ENCODE measurements around the gene TATDN2. TPM values are rescaled to one million over a fixed set of nuclear protein-coding genes. Genes with fewer than 3 reads are reported as not detected.
"Not testable (repeated sequence)": the region's sequence is repeated elsewhere in the genome, so short reads cannot be mapped to it uniquely, and the experiment has no call there.

TATDN2 gene
- total and polyA plus RNA-seq, 2 experiments from 2014 or later = 9.3 to 22.6 TPM

DNA sequence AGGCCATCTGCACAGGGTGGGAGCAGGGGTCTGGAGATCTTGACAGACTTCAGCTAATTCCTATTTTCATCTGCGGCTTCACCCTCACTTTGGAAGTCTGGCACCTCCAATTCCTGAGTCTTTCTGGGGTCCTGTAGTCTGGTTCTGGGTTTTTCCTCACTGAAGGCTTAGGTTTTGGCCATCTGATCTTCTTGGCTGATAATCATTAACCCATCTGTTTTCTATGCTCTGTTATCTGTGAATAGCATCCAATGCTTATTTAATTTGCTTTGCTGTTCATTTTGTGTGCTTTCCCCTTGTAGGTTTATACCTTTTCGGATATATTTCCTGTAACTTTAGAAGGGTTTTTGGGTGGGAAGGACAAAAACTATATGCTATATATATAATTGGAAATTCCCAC, 17.6 kb downstream of the TATDN2 start:
- TF ChIP-seq EZH2 (IDR thresholded peaks at IDR 0.05; ENCODE audit: borderline replicate concordance) = no peak
- TF ChIP-seq, protein P1, sequence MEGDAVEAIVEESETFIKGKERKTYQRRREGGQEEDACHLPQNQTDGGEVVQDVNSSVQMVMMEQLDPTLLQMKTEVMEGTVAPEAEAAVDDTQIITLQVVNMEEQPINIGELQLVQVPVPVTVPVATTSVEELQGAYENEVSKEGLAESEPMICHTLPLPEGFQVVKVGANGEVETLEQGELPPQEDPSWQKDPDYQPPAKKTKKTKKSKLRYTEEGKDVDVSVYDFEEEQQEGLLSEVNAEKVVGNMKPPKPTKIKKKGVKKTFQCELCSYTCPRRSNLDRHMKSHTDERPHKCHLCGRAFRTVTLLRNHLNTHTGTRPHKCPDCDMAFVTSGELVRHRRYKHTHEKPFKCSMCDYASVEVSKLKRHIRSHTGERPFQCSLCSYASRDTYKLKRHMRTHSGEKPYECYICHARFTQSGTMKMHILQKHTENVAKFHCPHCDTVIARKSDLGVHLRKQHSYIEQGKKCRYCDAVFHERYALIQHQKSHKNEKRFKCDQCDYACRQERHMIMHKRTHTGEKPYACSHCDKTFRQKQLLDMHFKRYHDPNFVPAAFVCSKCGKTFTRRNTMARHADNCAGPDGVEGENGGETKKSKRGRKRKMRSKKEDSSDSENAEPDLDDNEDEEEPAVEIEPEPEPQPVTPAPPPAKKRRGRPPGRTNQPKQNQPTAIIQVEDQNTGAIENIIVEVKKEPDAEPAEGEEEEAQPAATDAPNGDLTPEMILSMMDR (IDR thresholded peaks at IDR 0.05; ENCODE audit: poor library complexity) = no peak
- TF ChIP-seq EZH2phosphoT487 (IDR thresholded peaks at IDR 0.05; ENCODE audit: low read depth, severe bottlenecking, unreplicated experiment) = no peak
- Histone ChIP-seq H3K27ac (no peak overlapping the region), H3K4me2 (no peak overlapping the region), H3K27me3 (no peaks in the 10 kb centered on the region), H2AFZ (no peak overlapping the region), H3K36me3 (replicated peaks; ENCODE audit: insufficient read depth, low read depth) (peaks cover under 1% of the 10 kb centered on the region), H4K20me1 (ENCODE audit: insufficient read depth, poor library complexity, severe bottlenecking) (peaks cover 26% of the 10 kb centered on the region), H3K4me1 (ENCODE audit: insufficient read depth) (peaks cover 5% of the 10 kb centered on the region), H3K4me3 (no peak overlapping the region), H3K79me2 (peaks cover 80% of the 10 kb centered on the region), H3K9me2 (replicated peaks; ENCODE audit: insufficient read depth) (no peaks in the 10 kb centered on the region), H3K9me3 (ENCODE audit: low read depth) (no peaks in the 10 kb centered on the region)
- WGBS (ENCODE audit: low lambda C conversion rate, missing lambda C conversion rate) = 94% methylated on average over 2 of the region's 2 CpGs
- DNase-seq (ENCODE audit: low spot score) = no peak

DNA sequence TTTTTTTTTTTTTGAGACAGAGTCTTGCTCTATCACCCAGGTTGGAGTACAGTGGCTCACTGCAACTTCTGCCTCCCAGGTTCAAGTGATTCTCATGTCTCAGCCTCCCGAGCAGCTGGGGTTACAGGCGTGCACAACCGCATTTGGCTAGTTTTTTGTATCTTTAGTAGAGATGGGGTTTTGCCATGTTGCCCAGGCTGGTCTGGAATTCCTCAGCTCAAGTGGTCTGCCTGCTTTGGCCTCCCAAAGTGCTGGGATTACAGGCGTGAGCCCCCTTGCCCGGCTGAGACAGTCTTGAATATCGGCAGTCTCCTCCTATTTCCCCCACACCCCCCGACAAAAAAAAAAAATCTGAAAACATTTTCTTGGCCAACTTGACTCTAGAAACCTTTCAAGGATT, 18.7 kb downstream of the TATDN2 start:
- not testable (repeated sequence) for H3K4me2 ChIP-seq; H3K4me1 ChIP-seq (ENCODE audit: insufficient read depth); H2AFZ ChIP-seq; DNase-seq (ENCODE audit: low spot score); H3K36me3 ChIP-seq (replicated peaks; ENCODE audit: insufficient read depth, low read depth); H3K9me2 ChIP-seq (replicated peaks; ENCODE audit: insufficient read depth); H3K27ac ChIP-seq; H3K9me3 ChIP-seq (ENCODE audit: low read depth); H3K4me3 ChIP-seq; H3K27me3 ChIP-seq
- H3K79me2 ChIP-seq = peaks cover 83% of the 10 kb centered on the region
- WGBS (ENCODE audit: low lambda C conversion rate, missing lambda C conversion rate) = 86% methylated on average over 5 of the region's 7 CpGs
- peaks cover 22% of the 10 kb centered on the region for H4K20me1 ChIP-seq (ENCODE audit: insufficient read depth, poor library complexity, severe bottlenecking)

DNA sequence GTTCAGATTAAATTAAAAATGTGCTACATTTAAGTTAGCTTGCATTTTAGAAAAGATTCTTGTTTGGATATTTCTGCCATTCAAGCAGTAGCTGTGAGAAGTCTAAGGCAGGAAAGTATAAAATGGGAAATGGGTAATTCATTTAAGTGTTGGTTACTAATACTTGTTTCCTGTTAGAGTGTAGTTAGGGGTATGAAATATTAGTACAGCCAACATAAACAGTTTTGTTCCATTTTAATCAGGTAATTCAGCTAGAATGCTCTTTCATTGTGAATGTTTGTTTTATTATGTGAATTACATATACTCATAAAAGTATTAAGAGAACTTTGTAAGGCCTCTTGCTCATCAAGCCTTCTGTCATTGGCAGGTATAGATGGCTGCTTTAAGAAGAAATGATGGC, 19.9 kb downstream of the TATDN2 start:
- no peaks in the 10 kb centered on the region for H3K36me3 ChIP-seq (replicated peaks; ENCODE audit: insufficient read depth, low read depth)

DNA sequence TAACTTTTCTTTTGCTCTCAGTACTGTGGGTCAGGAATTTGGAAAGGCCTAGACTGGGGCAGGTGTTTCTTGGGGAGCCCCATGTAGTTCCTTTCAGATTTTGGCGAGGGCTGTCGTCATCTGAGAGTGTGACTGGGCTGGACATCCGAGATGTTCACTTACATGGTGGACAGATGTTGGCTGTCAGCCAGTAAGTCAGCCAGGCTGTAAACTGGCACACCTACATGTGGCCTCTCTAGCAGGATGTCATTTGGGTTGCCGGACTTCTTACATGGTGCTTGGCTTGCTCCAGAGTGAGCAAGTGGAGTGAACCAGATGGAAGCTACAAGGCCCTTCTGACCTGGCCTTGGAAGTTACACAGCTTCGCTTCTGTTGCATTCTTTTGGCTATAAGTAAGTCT, 20.7 kb downstream of the TATDN2 start:
- no peak for TF ChIP-seq EZH2 (IDR thresholded peaks at IDR 0.05; ENCODE audit: borderline replicate concordance)
- TF ChIP-seq, protein P1 (IDR thresholded peaks at IDR 0.05; ENCODE audit: poor library complexity) = no peak
- TF ChIP-seq EZH2phosphoT487 (IDR thresholded peaks at IDR 0.05; ENCODE audit: low read depth, severe bottlenecking, unreplicated experiment) = no peak
- no peak for DNase-seq (ENCODE audit: low spot score)
- H3K79me2 ChIP-seq = peaks cover 90% of the 10 kb centered on the region
- no peak overlapping the region for H2AFZ ChIP-seq
- peaks cover 32% of the 10 kb centered on the region for H4K20me1 ChIP-seq (ENCODE audit: insufficient read depth, poor library complexity, severe bottlenecking)
- no peaks in the 10 kb centered on the region for H3K36me3 ChIP-seq (replicated peaks; ENCODE audit: insufficient read depth, low read depth)
- no peak overlapping the region for H3K4me2 ChIP-seq
- WGBS (ENCODE audit: low lambda C conversion rate, missing lambda C conversion rate) = 94% methylated on average over 5 of the region's 5 CpGs
- no peaks in the 10 kb centered on the region for H3K9me2 ChIP-seq (replicated peaks; ENCODE audit: insufficient read depth)
- no peaks in the 10 kb centered on the region for H3K27me3 ChIP-seq
- H3K4me1 ChIP-seq (ENCODE audit: insufficient read depth) = no peaks in the 10 kb centered on the region
- no peak overlapping the region for H3K27ac ChIP-seq
- H3K4me3 ChIP-seq = no peak overlapping the region
- no peaks in the 10 kb centered on the region for H3K9me3 ChIP-seq (ENCODE audit: low read depth)

More for the DNA sequence above, 19.9 kb downstream of the TATDN2 start:
- TF ChIP-seq EZH2phosphoT487 (IDR thresholded peaks at IDR 0.05; ENCODE audit: low read depth, severe bottlenecking, unreplicated experiment) = no peak
- TF ChIP-seq, protein P1 (IDR thresholded peaks at IDR 0.05; ENCODE audit: poor library complexity) = no peak
- no peak for TF ChIP-seq EZH2 (IDR thresholded peaks at IDR 0.05; ENCODE audit: borderline replicate concordance)
- Histone ChIP-seq H2AFZ (no peak overlapping the region), H3K4me1 (ENCODE audit: insufficient read depth) (peaks cover 4% of the 10 kb centered on the region), H3K9me2 (replicated peaks; ENCODE audit: insufficient read depth) (no peaks in the 10 kb centered on the region), H3K4me3 (no peak overlapping the region), H3K79me2 (peaks cover 84% of the 10 kb centered on the region), H3K27me3 (no peaks in the 10 kb centered on the region), H3K4me2 (no peak overlapping the region), H3K27ac (no peak overlapping the region), H3K9me3 (ENCODE audit: low read depth) (no peaks in the 10 kb centered on the region), H4K20me1 (ENCODE audit: insufficient read depth, poor library complexity, severe bottlenecking) (peaks cover 24% of the 10 kb centered on the region)
- DNase-seq (ENCODE audit: low spot score) = no peak
